Stomach (tissue), 4 donors: ENCODE data around the gene OTOG.

Experiments used
- POLR2A ChIP-seq, 4 donors: fragments of 450-650 bp; IDR thresholded peaks; one replicate each; pipeline ENCODE4 v1.6.1; 2016; ENCODE audit warnings: antibody characterized with exemption in 4 of 4, control low read depth in 2 of 4, mild to moderate bottlenecking in 1 of 4, moderate library complexity in 1 of 4
- POLR2AphosphoS5 ChIP-seq, 3 donors: sonication (generic); formaldehyde crosslinking; IDR thresholded peaks; one replicate each; pipeline ENCODE4 v1.6.1; 2016; ENCODE audit warnings: antibody characterized with exemption in 3 of 3
- TF ChIP-seq, protein P1 (sequence below), 7 experiments: fragments of 450-650 bp in 4 of 7; fragments of 200-600 bp in 3 of 7; sonication (generic) in 3 of 7; IDR thresholded peaks; one replicate each; pipeline ENCODE4 v1.5.1; 2016 to 2019; ENCODE audit warnings: antibody characterized with exemption in 7 of 7, control low read depth in 2 of 7, mild to moderate bottlenecking in 1 of 7

DNA sequence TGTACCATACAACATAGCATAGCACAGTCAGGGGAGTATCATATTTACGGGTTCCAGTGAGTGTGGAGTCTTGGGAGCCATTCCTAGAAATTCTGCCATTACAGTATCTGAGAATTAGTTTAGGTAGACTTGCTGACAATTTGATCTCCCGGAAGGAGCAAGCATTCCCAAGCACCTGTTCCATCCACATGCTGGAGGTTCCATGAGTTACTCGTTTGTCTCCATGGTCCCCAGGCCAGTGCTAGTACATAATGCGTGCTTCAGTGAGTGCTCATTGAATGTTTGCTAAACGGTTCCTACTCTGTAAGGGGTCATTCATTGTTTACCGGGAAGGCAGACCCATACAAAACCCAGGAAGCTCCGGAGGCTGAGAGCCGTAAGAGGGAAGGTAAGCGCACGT, 144.9 kb downstream of the OTOG start:
- TF ChIP-seq, protein P1, sequence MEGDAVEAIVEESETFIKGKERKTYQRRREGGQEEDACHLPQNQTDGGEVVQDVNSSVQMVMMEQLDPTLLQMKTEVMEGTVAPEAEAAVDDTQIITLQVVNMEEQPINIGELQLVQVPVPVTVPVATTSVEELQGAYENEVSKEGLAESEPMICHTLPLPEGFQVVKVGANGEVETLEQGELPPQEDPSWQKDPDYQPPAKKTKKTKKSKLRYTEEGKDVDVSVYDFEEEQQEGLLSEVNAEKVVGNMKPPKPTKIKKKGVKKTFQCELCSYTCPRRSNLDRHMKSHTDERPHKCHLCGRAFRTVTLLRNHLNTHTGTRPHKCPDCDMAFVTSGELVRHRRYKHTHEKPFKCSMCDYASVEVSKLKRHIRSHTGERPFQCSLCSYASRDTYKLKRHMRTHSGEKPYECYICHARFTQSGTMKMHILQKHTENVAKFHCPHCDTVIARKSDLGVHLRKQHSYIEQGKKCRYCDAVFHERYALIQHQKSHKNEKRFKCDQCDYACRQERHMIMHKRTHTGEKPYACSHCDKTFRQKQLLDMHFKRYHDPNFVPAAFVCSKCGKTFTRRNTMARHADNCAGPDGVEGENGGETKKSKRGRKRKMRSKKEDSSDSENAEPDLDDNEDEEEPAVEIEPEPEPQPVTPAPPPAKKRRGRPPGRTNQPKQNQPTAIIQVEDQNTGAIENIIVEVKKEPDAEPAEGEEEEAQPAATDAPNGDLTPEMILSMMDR (IDR thresholded peaks at IDR 0.05): no peak
- TF ChIP-seq POLR2A (IDR thresholded peaks at IDR 0.05) (no peak), POLR2AphosphoS5 (IDR thresholded peaks at IDR 0.05) (no peak)
